Inflammatory macrophage treated with lipopolysaccharide for 4 hours (primary cell): Measurements from ENCODE around the gene RCC1.
"Not testable (repeated sequence)": the region's sequence is repeated elsewhere in the genome, so short reads cannot be mapped to it uniquely, and the experiment has no call there.

Source experiments
- DNase-seq: peaks from one replicate; pipeline ENCODE4 v3.0.0-alpha.2; 2020

The RCC1 gene

GRCh38 chr1:28551381-28551780 is 45.5 kb downstream of the RCC1 start:
- no peak for DNase-seq

GRCh38 chr1:28552758-28553663 is 47.2 kb downstream of the RCC1 start, which contains the start of gene TRNAU1AP:
Gene TRNAU1AP, plus strand, starts transcription at chr1:28553085. Its CDS starts 26 bp downstream, at chr1:28553111.
- DNase-seq = peak; percentile 98

DNA sequence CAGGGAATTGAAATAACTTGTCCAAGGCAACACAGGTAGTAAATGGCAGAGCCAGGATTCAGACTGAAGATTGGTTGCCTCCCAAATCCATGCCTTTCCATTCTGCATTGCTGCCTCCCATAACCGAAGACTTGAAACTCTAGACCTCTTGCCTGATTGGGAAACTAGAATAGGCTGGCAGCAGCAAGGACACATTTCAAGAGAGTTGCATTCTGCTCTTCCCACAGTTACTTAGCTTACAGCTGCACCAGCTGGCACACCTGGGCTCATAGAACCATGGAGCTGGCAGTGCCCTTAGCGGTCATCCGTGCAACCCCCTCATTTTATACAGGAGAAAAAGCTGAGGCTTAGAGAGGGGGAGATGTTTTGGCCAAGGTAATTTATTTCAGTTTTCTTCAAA is 55.0 kb downstream of the RCC1 start:
- DNase-seq = no peak

DNA sequence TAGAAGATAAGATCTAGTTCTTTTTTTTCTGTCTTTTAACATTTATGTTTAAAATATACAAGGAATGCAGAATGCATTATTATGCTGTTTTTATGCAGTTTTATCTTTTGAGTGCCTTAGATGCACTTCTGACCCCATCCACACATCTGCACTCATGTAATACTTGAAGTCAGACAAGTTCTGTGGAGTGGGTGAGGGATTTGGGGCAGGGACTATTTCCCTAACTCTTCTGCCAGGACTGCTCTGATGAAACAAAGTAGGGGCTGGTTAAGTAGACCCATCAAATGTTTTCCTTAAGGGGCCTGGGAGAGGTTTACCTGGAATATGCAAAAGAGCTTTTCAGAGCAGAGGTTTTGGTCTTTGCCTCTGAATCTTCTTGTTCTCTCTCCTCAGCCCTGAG is 58.5 kb downstream of the RCC1 start:
- DNase-seq = no peak

- no peak for DNase-seq
Observed at GRCh38 chr1:28565040-28565439, 59.2 kb downstream of the RCC1 start.

DNA sequence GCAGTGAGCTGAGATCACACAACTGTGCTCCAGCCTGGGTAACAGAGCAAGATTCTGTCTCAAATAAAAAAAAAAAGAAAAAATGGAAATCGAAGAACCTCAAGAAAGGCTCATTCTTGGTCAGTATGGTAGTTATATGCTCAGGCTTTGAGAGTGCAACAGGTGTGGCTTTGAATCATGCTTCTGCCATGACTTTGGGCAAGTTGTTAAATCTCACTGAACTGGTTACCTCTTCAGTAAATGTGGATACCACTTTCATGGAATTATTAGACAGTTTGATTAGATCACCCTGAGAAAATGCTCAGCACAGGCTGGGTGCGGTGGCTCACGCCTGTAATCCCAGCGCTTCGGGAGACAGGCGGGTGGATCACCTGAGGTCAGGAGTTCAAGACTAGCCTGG is 59.9 kb downstream of the RCC1 start:
- DNase-seq = no peak

- DNase-seq = no peak
Observed at GRCh38 chr1:28566931-28567330, 61.1 kb downstream of the RCC1 start.

- no peak for DNase-seq
Observed at GRCh38 chr1:28571911-28572310, 66.1 kb downstream of the RCC1 start.

DNA sequence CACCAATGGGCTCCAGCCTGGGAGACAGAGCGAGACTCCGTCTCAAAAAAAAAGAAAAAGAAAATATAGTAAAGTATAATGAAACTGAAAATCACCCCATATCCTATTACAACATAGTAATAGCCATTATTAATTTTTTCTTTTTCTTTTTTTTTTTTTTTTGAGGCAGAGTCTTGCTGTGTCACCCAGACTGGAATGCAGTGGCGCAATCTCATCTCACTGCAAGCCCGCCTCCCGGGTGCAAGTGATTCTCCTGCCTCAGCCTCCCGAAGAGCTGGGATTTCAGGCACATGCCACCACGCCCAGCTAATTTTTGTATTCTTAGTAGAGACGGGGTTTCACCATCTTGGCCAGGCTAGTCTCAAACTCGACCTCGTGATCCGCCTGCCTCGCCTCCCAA is 67.0 kb downstream of the RCC1 start:
- peak; percentile 39 for DNase-seq

GRCh38 chr1:28573564-28573963 is 67.7 kb downstream of the RCC1 start:
- DNase-seq = no peak

DNA sequence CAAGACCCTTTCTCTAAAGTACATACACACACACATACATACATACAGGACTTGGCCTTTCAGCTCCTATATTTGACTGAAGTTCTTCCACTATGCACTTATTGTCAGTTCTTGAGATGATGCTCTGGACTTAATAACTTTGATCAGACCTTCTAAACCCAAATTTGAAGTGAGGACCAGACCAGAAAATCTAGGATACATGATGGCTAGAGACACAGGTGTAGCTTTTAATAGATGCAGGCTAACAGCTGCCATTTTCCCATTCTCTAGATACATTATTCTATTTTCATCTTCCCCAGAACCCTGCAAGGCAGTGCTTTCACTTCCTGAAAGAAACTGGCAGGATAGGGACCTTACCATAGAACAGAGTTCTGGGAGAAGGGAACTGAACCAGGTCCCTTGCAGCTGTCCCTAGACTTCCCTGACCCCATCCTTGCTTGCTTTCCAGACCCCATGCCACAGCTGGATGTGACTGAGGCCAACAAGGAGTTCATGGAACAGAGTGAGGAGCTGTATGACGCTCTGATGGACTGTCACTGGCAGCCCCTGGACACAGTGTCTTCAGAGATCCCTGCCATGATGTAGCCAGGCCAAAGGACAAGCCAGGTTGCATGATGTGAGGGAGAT is 71.3 kb downstream of the RCC1 start:
- peak; percentile 45 for DNase-seq

GRCh38 chr1:28577738-28578536 is 72.1 kb downstream of the RCC1 start:
- DNase-seq = no peak

- no peak for DNase-seq
Observed at GRCh38 chr1:28578696-28579218, 72.9 kb downstream of the RCC1 start.

GRCh38 chr1:28579401-28579800 is 73.6 kb downstream of the RCC1 start:
- no peak for DNase-seq

- peak; percentile 19 for DNase-seq
Observed at GRCh38 chr1:28580722-28581530, 75.1 kb downstream of the RCC1 start.

- DNase-seq = peak; percentile 96
Observed at GRCh38 chr1:28581531-28582247, 75.8 kb downstream of the RCC1 start.

DNA sequence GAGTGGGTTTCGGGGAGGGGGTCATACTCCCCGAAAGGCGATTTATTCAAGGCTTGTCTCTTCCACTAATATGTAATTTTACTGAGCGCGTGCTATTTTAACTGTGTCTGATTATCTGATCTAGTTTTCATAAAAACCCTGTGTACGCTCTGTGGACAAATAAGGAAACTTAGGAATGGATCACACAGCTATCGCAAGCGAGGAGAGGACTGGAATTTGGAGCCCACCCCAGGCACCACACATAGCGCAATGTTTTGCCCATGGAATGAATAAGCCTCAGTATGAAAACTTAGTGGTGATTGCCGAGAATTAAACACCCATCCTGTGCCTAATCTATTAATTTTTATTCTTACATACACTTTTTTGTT is 76.4 kb downstream of the RCC1 start:
- no peak for DNase-seq

- DNase-seq = not testable (repeated sequence)
Observed at GRCh38 chr1:28586585-28587391, 80.9 kb downstream of the RCC1 start.
